WERI-Rb-1 (cell line): ENCODE measurements around the gene MUC4.

Experiments
- DNase-seq: peaks from one replicate; pipeline ENCODE4 v3.0.0-alpha.2; 2020
- H3K27ac ChIP-seq: fragments of 250-450 bp; sonication (Bioruptor Pico); 2 replicates; pipeline ENCODE4 v1.5.1; 2020; ENCODE audit warnings: mild to moderate bottlenecking, moderate library complexity
- H3K27me3 ChIP-seq: fragments of 250-450 bp; sonication (Bioruptor Pico); 2 replicates; pipeline ENCODE4 v1.5.1; 2021; ENCODE audit warnings: mild to moderate bottlenecking, low read depth, moderate library complexity; ENCODE audit not compliant: insufficient read depth, severe bottlenecking
- H3K36me3 ChIP-seq: fragments of 250-450 bp; sonication (Bioruptor Pico); 2 replicates; pipeline ENCODE4 v1.5.1; 2020; ENCODE audit warnings: mild to moderate bottlenecking, moderate library complexity
- H3K4me3 ChIP-seq: 2 replicates; pipeline ENCODE4 v1.5.1; 2011; ENCODE audit warnings: low read depth, mild to moderate bottlenecking, control low read depth, low read length
- H3K9me3 ChIP-seq: fragments of 250-450 bp; sonication (Bioruptor Pico); 2 replicates; pipeline ENCODE4 v1.5.1; 2021; ENCODE audit warnings: mild to moderate bottlenecking, moderate library complexity; ENCODE audit not compliant: severe bottlenecking
- TF ChIP-seq, protein P1 (sequence below): IDR thresholded peaks from 2 replicates; pipeline ENCODE4 v1.5.1; 2011; ENCODE audit warnings: low read depth, mild to moderate bottlenecking, control low read depth, inconsistent platforms, low read length

The MUC4 gene

DNA sequence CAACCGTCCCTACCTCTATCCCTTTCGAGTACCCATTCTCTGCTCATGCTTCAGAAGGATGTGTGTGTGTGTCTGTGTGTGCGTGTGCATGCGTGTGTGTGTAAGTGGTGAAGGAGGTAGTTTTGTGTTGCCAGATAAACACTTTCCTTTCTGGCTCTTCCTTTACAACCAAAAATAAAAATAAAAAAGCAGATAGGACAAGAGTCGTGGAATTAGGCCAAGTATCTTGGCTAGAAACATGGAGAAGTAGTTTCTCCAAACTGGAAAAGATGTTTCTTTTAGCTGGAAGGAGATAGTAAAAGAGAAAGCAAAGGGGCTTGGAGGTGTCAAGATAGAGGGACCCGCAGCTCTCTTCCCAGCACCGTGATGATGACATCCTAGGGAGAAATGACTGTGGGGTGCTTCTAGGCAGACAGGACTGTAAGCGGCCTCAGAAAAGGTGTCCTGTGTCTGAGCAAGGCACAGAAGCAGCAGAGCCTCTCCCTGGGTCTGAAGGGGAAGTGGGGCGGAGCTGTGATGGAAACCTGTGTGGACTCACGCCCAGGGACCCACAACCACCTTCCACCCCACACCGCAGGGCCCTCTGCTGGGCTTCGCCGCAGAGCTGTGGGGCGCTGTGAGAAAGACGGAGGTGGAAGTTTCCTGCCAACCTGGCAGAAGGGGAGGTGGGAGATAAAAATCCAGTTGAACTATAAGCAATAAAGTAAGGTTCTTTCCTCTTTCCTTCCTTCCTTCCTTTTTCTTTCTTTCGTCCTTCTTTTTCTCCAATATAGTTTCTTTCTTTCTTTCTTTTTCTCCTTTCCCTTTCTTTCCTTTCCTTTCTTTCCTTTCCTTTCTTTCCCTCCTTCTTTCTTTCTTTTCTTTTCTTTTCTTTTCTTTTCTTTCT lies 55.7 kb downstream of the MUC4 start:
- no peaks in the 10 kb centered on the region for H3K27me3 ChIP-seq
- no peaks in the 10 kb centered on the region for H3K36me3 ChIP-seq
- H3K4me3 ChIP-seq: no peak overlapping the region
- no peak overlapping the region for H3K27ac ChIP-seq
- H3K9me3 ChIP-seq: no peaks in the 10 kb centered on the region
- DNase-seq: no peak
- TF ChIP-seq, protein P1, sequence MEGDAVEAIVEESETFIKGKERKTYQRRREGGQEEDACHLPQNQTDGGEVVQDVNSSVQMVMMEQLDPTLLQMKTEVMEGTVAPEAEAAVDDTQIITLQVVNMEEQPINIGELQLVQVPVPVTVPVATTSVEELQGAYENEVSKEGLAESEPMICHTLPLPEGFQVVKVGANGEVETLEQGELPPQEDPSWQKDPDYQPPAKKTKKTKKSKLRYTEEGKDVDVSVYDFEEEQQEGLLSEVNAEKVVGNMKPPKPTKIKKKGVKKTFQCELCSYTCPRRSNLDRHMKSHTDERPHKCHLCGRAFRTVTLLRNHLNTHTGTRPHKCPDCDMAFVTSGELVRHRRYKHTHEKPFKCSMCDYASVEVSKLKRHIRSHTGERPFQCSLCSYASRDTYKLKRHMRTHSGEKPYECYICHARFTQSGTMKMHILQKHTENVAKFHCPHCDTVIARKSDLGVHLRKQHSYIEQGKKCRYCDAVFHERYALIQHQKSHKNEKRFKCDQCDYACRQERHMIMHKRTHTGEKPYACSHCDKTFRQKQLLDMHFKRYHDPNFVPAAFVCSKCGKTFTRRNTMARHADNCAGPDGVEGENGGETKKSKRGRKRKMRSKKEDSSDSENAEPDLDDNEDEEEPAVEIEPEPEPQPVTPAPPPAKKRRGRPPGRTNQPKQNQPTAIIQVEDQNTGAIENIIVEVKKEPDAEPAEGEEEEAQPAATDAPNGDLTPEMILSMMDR: no peak

DNA sequence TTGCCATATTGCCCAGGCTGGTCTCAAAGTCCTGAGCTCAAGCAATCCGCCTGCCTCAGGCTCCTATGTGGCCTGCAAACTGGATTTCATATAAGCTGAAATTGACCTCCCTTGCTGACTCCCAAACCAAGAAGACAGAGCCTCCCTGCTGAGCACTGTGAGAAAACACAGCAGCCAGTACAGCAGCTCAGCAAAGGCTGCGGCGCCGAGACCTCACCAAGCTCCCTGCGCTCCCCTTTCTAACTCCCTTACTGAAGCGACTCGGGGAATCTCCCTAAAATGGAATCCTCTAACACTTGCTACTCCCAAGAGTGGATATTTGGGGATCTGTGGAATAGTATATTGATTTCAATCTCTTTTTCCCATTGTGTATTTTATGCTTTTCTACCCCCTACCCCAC lies 56.3 kb downstream of the MUC4 start:
- Histone ChIP-seq H3K27ac (no peak overlapping the region), H3K27me3 (no peaks in the 10 kb centered on the region), H3K9me3 (no peaks in the 10 kb centered on the region), H3K4me3 (no peak overlapping the region), H3K36me3 (no peaks in the 10 kb centered on the region)
- TF ChIP-seq, protein P1: no peak
- DNase-seq: no peak

DNA sequence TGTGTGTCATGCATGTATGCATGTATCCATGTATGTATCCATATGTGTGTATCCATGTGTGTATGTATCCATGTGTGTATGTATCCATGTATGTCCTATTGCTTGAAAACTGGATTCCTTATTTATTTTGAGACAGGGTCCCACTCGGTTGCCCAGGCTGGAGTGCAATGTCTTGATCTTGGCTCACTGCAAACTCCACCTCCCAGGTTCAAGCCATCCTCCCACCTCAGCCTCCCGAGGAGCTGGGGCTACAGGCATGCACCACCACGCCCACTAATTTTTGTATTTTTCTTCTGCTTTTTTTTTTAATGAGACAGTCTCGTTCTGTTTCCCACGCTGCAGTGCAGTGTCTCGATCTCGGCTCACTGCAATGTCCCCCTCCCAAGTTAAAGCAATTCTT lies 56.8 kb downstream of the MUC4 start:
- no peaks in the 10 kb centered on the region for H3K9me3 ChIP-seq
- no peak for DNase-seq
- TF ChIP-seq, protein P1: no peak

DNA sequence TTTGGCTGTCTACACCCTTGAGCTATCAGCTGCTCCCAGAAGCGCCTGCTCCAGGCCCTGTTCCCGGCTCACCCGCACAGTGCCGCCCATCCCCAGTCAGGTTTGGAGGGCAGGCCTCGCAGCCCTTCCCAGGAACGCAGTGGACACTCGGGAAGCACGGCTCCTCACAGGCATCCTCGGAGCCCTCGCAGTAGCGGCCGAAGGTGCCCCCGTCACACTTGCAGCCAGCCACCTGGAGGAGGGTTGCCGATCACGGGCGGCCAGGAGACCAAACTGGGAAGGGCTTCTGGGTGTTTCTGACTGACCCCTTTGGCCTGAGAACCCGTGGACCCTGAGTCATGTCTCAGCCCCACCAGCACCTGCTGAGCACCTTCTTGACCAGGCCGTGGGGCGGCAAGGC lies 57.6 kb downstream of the MUC4 start:
- TF ChIP-seq, protein P1: no peak
- H3K9me3 ChIP-seq: no peaks in the 10 kb centered on the region
- H3K36me3 ChIP-seq: no peaks in the 10 kb centered on the region
- no peaks in the 10 kb centered on the region for H3K27me3 ChIP-seq
- H3K4me3 ChIP-seq: no peak overlapping the region
- no peak for DNase-seq
- H3K27ac ChIP-seq: no peak overlapping the region

More for the DNA sequence above, 56.8 kb downstream of the MUC4 start:
- no peak overlapping the region for H3K27ac ChIP-seq
- H3K27me3 ChIP-seq: no peaks in the 10 kb centered on the region
- H3K4me3 ChIP-seq: no peak overlapping the region
- no peaks in the 10 kb centered on the region for H3K36me3 ChIP-seq

DNA sequence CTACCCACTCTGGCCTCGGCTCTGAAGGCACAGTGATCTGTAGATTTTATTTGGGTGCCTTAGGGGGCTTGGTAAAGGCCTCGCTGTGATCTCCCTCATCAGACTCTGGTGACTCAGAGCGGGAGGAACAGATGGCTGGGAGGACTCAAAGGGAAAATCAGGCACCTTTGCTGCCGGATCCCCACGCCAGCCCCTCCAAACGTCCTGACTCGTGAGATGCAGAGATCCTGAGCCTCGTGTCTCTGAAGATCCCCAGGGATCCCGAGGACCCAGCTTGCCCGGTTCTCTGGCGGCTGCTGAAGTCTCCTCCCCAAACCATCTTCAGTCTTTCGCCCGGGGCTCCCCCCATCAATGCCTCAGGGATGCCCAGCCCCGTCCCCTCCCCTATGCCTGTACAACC lies 58.1 kb downstream of the MUC4 start:
- no peak overlapping the region for H3K27ac ChIP-seq
- H3K4me3 ChIP-seq: no peak overlapping the region
- TF ChIP-seq, protein P1: no peak
- H3K9me3 ChIP-seq: no peaks in the 10 kb centered on the region
- H3K36me3 ChIP-seq: no peaks in the 10 kb centered on the region
- DNase-seq: peak; percentile 24
- H3K27me3 ChIP-seq: no peaks in the 10 kb centered on the region
